Endometrial microvascular endothelial cells (primary cell): ENCODE results near the gene NBPF1. TPM values are rescaled to one million over a fixed set of nuclear protein-coding genes. Genes with fewer than 3 reads are reported as not detected.
"Not testable (repeated sequence)": the region's sequence is repeated elsewhere in the genome, so short reads cannot be mapped to it uniquely, and the experiment has no call there.

ENCODE experiments used
- in situ Hi-C: cut with HindIII; loops from 2 replicates; pipeline ENCODE4 v1.10.0; 2017; ENCODE audit warnings: low sequenced_read_pairs, low pct_unique_long_range_greater_than_20kb; ENCODE audit errors: inconsistent ontology term
- total RNA-seq: library from RNA; depleted of rRNA; stranded (reverse); fragments of >200 nt; gene quantifications from one replicate; pipeline ENCODE4 v1.2.3, GENCODE V29; 2015; ENCODE audit errors: inconsistent ontology term

The NBPF1 gene
- total RNA-seq, 1 donor from 2014 or later = 16.7 TPM

DNA sequence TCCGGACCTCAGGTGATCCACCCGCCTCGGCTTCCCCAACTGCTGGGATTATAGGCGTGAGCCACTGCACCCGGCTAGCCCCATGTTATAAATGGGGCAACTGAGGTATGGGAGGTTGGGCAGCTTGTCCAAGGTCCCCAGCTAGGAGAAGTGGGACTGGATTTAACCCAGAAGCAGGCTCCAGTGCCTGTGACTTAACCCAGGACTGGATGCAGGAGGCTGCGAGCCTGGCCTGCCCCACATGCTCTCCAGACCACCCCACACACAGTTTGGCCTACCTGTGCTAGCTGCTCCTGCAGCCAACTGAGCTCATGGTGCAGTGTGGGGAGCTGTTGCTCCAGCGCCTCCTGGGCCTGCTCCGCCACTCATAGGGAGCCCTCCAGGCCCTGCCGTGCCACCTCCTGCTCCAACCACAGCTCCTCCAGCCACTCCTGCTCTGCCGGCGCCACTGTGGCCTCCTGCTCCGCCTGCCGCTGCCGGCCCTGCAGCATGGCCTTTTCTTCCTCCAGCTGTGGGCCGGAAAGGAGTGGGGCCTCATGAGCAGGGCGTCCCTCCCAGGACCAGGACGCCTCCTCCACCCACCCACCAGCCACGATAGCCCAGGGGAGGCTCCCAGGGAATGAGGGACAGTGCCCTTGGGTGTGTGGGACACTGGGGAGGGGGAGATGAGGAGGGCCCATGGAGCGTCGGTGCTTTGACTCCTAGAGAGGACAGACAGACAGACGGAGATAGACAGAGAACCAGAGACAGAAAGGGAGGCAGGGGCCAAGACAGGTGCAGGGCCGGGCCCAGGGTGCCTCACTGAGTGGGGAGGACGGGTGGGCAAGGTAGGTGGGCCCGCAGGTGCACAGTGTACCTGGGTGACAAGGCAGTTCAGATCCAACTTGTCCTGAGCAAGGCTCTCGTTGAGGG is 12.4 kb upstream of the NBPF1 start:
- in situ Hi-C loops = no loop called here

DNA sequence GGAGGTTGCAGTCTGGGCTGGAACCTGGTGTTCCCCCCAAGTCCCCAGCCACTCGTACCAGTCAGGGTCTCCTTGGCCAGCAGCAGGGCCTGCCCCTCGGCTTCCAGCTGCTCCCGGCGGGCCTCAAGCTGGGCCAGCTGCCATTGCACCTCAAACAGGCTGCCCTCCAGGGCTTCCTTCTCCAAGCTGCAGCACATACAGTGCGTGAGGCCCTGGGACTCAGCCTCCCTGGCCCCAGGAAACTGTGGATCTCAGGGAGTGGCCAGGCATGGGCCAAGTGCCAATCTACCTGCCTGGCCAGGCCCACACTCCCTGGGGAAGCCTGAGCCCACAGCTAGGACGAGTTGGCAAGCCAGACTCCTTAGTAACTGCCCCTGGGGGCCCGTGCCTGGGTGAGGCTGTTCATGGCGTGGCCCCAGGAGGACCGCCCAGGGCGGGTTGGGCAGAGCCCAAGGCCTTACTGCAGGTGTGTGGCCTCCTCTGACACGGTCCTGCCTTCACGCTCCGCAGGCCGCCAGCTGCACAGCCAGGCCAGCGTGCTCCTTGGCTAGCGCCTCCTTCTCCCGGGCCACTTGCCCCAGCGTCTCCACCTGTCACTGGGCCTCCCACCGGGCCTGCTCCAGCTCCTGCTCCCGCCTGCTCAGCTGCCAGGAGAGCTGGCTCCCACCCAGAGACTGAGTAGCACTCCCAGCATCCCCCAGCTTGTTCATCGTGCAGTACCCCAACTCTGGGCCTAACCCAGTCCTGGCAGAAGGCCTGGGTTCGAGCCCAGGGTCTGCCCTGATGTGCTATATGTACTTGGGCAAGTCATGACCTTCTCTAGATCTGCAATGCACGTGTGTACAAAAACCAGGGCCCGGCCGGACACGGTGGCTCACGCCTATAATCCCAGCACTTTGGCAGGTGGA is 10.7 kb upstream of the NBPF1 start:
- in situ Hi-C loops = not testable (repeated sequence)

DNA sequence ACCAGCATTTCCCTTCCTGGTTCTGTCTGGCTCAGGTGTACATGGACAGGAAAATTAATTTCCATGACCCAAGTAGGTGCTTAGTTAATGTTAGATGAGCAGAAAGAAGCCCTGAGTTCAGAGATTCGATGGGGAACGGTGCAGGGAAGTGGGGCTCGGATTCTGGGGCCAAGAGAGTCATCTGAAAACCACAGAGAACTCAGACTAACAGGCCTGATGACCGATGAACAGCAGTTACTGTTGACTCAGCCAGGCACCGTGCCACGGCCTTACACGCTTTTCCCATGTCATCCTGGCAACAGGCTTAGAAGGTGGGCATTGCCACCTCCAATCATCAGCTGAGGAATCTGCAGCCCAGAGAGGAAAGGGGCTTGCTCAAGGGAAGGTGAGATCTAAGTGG is 10.0 kb upstream of the NBPF1 start:
- in situ Hi-C loops = not testable (repeated sequence)

DNA sequence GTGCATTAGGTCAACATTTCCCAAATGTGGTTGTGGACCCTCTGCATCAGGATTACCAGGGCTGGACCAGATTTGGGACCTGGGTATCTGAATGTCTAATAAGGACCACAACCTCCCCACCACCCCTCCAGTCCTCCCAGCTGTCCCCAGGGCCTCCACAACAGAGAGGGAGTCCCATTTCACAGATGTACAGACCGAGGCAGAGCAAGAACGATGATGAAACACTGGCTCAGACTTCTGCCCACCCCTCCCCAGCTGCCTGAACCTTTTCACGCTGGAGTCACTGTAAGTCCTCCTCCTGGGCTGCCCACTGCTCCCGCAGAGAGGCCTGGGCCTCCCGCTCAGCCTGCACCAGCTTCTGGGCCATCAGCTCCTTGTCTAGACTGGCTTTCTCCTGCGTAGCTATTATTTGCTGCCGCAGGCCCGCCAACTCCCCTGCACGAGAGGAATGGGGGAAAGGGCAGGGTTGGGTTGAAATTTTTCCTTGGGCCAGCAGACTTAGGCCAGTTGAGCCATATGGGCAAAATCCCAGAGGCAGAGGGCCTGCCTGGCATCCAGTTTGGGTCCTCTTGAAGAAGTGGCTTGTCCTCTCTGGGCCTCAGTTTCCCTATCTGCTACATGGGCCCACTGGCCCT is 8.4 kb upstream of the NBPF1 start:
- in situ Hi-C loops = not testable (repeated sequence)

DNA sequence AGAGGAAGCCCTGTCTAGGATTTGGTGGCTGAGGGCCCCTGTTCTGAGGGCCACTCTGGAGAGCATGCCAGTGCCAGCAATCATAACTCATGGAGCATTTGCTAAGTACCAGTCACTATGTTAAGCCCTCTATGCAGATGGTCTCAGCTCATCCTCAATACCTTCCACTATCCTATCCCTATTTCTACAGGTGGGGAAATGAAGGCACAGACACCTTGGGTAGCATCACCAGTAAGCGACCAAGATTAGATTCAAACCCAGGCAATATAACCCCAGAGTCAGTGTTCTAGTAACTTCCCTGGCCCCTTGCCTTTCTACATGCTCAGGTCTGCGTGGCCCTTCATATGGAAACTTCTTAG is 7.9 kb upstream of the NBPF1 start:
- in situ Hi-C loops = no loop called here

DNA sequence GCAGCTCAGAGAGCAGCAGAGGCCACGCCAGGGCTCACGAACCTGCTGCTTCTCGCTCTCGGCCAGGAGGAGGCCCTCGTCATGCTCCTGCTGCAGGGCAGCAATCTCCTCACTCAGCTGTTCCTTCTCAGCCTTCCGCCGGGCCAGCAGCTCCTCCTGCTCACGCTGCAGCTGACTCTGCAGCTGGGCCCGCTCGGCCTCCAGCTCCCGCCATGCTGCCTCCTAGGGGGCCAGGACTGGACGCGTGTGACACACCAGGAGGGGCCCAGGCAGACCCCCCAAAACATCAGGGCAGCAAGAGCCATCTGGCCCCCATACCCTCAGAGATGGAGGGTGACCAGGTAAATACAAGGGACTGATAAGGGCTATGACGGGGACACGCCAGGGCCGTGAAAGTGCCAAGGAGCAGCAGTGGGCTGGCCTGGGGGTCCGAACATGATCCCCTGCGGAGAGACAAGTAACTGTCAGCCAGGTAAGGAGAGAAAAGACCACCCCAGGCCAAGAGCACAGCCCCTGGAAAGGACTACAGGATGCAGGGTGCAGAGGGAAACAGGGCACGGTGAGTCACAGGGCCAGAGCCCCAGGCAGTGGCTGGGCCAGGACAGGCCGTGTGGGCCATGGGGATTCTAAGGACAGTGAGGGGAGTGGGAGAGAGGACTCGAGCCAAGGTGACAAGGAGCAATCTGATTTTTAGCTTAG is 6.6 kb upstream of the NBPF1 start:
- in situ Hi-C loops = not testable (repeated sequence)

DNA sequence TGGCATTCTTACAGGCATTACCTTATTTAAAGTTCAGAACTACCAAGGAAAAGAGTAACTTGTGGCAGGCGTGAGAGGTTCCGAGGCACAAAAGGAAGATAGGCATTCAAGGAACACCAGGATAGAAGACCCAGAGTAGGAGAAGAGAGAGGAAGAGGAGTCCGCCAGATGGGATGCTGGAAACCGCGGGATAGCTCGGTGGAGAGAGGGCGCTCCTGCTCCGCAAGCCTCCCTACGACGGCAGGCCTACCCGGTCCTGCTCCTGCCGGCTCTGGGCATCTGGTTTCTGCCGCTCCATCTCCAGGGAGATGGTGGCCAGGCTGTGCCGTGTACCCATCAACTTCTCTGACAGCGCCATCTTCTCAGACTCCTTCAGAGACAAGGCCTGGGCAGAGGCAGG is 5.4 kb upstream of the NBPF1 start:
- in situ Hi-C loops = no loop called here

DNA sequence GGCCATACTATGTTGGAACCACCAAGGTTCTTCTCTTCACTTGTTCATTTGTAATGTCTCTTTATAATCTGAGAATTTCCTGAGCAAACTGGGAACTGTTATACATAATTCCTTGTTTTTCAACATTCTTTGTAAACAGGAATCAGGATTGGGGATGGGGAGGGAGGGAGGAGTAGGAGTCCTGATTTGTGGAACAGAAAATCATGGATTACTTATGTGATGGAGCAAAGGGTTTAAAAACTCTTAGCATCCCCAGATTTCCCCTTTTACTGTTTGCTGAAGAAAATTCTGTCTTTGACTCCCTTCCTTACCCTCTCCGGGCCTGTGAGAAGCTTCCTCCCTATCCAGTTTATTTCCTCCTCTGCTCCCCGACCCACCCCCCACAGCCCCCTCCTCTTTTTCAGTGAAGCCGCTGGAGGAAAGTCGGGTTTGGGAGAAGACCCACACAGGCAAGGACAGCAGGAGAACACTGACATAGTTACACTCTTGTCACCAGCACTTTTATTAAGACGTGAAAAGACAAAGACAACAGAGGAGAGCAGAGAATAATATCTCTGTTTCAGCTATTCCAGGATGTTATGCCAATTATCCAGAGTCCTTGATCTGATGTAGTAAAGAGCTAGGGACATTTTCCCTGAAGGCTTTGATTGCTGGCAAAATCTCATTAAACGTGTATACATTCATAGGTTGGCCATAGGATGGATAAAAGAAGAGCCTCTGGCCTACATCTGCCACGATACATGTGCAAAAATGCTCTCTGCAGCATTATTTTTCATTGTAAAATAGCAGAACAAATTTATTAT is 4.6 kb upstream of the NBPF1 start:
- in situ Hi-C loops = no loop called here

DNA sequence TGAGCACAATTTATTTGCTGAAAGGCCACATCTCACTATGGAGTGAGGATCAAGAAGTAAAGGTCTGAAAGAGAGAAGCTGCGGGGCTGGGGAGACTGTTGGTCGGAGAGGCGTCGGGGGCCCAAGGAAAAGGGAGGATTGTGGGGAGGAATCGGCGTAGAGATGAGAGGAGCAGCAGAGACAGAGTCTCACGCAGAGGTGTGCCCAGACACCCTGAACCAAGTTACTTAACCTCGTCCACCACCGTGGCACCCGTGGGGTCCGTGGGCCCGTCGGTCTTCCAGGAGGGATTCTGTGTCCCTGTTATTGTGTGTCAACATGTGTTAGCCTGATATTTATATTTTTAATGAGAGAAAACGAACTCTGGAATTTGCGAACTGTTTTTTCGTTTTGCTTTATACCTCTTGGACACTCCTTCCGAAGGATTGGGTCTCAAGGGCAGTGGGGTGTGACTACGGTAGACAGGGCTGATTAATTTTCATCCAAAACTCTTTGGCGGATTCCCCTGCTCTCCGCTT is 3.8 kb upstream of the NBPF1 start:
- in situ Hi-C loops = no loop called here

DNA sequence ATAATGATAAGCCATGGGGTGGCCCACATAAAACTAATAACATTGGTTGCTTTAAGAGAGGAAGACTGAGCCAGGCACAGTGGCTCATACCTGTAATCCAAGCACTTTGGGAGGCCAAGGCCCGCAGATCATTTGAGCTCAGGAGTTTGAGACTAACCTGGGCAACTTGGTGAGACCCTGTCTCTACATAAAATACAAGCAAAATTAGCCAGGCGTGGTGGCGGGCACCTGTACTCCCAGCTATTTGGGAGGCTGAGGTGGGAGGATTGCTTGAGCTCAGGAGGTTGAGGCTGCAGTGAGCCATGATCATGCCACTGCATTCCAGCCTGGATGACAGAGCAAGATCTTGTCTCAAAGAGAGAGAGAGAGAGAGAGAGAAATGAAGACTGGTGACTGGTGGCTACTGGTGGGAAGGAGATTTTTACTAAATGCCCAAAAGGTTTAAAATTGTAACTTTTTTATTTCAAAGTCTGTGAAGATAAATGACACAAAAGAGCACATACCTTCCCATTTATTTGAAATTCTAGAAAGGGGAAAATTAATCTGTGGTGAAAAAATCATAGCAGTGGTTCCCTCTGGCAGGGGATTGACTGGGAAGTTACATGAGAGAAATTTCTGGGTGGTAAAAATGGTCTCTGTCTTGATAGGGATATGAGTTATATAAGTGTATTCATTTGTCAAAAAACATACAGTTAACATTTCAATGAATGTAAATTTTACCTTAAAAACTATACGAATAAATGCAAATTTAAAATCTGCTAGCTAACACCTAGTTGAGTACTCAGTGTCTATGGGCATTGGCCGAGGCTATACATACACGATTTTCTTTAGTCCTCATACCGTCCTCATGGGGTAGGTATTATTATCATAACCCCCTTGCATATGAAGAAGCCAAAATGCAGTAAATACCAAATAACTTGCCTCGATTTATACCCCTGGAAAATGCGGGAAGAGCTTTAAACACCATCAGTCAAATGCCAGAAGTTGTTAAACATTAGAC is 2.2 kb upstream of the NBPF1 start:
- in situ Hi-C loops = no loop called here

DNA sequence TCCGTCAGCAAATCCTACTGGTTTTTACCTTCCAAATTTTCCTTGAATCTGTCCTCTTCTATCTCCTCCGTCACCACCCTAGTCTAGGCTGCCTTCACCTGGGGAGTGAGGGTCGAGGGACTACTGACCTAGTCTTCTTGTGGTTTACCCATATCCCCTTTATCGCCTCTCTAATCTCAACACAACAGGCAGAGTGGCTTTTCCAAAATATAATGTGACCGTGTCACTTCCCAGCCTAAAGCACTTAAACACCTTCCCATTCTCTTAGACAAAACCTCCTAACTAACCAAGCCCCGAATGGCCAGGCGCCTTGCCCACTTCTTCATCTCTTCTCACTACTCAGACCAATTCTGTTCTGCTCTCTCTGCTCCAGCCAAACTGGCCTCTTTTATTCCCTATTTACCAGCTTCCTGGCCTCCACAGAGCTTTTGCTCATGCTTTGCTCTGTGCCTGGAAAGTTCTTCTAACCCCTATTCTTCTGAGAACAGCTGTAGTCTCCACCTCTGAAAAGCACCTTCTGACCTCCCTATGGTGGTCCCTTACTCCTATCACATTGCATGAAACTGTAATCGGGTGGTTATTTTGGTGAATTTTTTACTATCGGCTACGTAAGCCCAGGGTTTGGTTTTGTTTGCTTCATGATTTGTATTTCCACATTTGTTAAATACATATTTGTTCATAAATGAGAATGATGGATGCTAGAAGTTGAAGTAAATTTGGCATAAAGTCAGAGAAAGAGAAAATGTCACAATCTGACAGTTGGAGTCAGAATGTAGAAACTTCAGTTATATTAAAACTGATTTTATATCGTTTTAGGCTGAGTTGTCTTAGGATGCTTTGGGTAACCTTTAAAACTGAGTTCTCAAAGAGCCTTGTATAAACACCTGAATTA is 1.2 kb upstream of the NBPF1 start:
- in situ Hi-C loops = no loop called here

DNA sequence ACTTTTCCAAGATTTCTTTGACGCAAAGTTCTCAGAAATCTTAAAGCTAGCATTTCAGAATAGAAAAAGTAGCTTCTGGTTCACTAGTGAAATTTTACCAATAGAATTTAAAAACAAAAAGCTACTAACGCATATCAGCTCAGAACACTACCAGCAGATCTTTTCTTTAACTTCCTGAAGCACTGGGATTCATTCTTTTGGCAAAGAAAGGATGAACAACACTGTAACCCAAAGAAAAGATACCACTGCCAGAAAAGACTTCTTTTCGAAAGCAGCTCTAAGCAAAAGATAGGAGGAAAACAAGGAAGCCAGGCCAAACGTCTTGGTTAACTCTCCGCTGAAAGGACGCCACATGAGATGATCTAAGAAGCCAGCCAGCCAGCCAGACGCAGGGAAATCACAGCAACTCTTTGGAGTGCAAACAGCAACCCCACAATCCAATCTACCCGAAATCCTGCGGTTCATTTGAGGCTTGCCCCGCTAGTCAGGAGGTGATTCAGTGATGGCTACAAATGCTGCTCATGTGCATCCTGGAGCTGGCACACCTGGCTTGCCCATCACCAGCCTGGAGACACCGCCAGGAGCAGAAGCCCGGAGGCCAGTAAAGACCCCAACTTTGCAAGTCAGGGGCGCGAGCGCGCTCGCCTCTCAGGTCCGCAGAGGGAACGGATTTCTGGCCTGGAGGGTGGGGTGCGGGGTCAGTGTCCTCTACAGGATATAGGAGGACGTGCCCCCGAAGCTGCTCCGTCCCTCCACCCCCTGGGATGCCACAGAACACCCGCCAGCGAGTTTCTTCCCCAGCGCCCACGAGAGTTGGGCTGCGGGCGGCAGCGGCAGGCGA is 812 bp downstream of the NBPF1 start:
- in situ Hi-C loops = no loop called here

DNA sequence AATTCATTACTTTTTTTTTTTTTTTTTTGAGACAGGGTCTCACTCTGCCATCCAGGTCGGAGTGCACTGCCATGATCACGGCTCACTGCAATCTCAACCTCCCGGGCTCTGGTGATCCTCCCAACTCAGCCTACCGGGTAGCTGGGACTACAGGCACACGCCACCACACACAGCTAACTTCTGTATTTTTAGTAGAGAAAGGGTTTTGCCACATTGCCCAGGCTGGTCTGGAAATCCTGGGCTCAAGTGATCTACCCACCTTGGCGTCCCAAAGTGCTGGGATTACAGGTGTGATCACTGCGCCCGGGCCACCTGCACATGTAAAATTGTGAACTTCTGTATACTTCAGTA is 1.4 kb downstream of the NBPF1 start:
- in situ Hi-C loops = not testable (repeated sequence)

DNA sequence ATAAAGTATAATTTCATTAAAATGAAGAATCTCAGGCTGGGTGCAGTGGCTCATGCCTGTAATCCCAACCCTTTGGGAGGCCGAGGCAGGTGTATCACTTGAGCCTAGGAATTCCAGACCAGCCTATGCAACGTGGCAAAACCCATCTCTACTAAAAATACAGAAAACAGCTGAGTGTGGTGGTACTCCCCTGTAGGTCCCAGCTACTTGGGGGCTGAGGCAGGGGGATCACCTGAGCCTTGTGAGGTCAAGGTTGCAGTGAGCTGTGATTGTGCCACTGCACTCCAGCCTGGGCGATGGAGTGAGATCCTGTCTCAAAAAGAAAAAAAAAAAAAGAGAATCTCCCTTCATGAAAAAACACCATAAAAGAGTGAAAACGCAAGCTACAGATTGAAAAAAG is 2.2 kb downstream of the NBPF1 start:
- in situ Hi-C loops = not testable (repeated sequence)

DNA sequence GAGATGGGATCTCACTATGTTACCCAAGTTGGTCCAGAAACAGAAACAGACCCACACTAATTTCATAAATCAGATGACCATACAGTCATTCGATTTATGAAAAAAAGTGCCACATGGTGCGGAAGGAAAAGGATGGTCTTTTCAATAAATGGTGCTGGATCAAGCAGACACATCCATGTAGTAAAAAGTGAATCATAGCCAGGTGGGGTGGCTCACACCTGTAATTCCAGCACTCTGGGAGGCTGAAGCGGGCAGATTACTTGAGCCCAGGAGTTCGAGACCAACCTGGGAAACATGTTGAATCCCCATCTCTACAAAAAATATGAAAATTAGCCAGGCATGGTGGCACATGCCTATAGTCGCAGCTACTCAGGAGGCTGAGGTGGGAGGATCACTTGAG is 2.8 kb downstream of the NBPF1 start:
- in situ Hi-C loops = not testable (repeated sequence)
